ENCODE measurements around the gene ZCCHC4. TPM values are rescaled to one million over a fixed set of nuclear protein-coding genes. Genes with fewer than 3 reads are reported as not detected.

Gene ZCCHC4
- total RNA-seq, 1 donor from 2014 or later, result 6.0 TPM

DNA sequence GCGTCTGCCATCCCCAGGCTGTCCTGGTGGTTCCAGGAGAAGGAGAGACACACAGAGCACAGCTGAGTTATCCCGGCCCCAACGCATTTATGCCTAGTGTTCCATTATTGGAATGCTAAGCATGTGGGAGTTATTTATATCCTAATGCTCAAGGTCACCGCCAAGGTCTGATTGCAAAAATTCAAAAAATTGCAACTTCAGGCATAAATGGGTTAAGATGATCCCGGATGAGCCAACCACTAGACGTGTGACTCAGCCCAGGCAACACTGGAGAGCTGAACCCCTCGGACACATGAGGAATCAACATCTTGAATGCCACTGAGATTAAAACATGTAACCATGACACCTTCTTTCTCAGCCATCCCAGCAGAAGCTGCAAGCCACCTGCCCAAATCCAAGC is 3.8 kb upstream of the ZCCHC4 start:
- DNase-seq (ENCODE audit: low spot score), result no peak

GRCh38 chr4:25310066-25310802 is 2.3 kb upstream of the ZCCHC4 start:
- Mint-ChIP-seq H3K9me3 (ENCODE audit: low read depth) (no peaks in the 10 kb centered on the region), H3K27ac (ENCODE audit: unreplicated experiment) (no peak overlapping the region), H3K27me3 (ENCODE audit: low read depth) (no peaks in the 10 kb centered on the region), H3K36me3 (ENCODE audit: low read depth) (no peaks in the 10 kb centered on the region), H3K4me3 (ENCODE audit: unreplicated experiment) (no peak overlapping the region), H3K4me1 (ENCODE audit: low read depth) (peaks cover 28% of the 10 kb centered on the region)
- TF ChIP-seq, protein P1, sequence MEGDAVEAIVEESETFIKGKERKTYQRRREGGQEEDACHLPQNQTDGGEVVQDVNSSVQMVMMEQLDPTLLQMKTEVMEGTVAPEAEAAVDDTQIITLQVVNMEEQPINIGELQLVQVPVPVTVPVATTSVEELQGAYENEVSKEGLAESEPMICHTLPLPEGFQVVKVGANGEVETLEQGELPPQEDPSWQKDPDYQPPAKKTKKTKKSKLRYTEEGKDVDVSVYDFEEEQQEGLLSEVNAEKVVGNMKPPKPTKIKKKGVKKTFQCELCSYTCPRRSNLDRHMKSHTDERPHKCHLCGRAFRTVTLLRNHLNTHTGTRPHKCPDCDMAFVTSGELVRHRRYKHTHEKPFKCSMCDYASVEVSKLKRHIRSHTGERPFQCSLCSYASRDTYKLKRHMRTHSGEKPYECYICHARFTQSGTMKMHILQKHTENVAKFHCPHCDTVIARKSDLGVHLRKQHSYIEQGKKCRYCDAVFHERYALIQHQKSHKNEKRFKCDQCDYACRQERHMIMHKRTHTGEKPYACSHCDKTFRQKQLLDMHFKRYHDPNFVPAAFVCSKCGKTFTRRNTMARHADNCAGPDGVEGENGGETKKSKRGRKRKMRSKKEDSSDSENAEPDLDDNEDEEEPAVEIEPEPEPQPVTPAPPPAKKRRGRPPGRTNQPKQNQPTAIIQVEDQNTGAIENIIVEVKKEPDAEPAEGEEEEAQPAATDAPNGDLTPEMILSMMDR (IDR thresholded peaks at IDR 0.05), result no peak
- no peak for DNase-seq (ENCODE audit: low spot score)

More for the DNA sequence above, 3.8 kb upstream of the ZCCHC4 start:
- TF ChIP-seq, protein P1 (IDR thresholded peaks at IDR 0.05), result no peak
- Mint-ChIP-seq H3K4me1 (ENCODE audit: low read depth) (peaks cover 22% of the 10 kb centered on the region), H3K27me3 (ENCODE audit: low read depth) (peaks cover 3% of the 10 kb centered on the region), H3K4me3 (ENCODE audit: unreplicated experiment) (no peak overlapping the region), H3K27ac (ENCODE audit: unreplicated experiment) (no peak overlapping the region), H3K36me3 (ENCODE audit: low read depth) (no peaks in the 10 kb centered on the region), H3K9me3 (ENCODE audit: low read depth) (no peaks in the 10 kb centered on the region)

- H3K4me1 Mint-ChIP-seq (ENCODE audit: low read depth), result peaks cover 28% of the 10 kb centered on the region
- TF ChIP-seq, protein P1 (IDR thresholded peaks at IDR 0.05), result no peak
- H3K4me3 Mint-ChIP-seq (ENCODE audit: unreplicated experiment), result no peak overlapping the region
- H3K27me3 Mint-ChIP-seq (ENCODE audit: low read depth), result no peaks in the 10 kb centered on the region
- H3K9me3 Mint-ChIP-seq (ENCODE audit: low read depth), result no peaks in the 10 kb centered on the region
- DNase-seq (ENCODE audit: low spot score), result no peak
- no peaks in the 10 kb centered on the region for H3K36me3 Mint-ChIP-seq (ENCODE audit: low read depth)
- H3K27ac Mint-ChIP-seq (ENCODE audit: unreplicated experiment), result no peak overlapping the region
These were observed 1.8 kb upstream of the ZCCHC4 start for GRCh38 chr4:25310803-25311166.

DNA sequence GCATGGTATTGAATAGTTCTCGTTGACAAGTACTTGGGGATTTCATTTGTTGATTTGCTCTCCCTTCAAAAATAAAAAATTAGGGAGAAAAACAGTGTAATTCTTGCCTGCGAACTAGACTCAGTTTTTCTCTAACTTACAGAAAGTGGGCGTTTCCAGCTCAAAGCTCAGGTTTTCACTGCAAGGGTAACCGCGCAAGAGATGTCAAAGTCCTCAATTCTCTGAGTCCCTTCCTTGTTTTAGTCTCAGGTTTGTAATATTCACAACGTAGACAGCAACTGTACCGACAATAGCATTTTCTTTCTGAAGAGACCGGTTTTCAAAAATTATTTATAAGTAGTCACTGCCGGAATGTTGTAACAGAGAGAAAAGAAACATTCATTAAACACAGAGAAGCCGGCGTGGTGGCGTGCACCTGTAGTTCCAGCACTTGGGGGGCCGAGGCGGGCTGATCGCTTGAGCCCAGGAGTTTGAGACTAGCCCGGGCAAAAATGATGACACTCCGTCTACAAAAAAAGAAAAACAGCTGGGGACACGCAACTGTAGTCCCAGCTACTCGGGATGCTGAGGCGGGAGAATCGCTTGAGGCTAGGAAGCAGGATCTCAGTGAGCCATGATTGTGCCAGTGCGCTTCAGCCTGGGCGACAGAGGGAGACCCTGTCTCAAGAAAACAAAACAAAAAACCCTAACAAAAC is 774 bp downstream of the ZCCHC4 start:
- DNase-seq (ENCODE audit: low spot score), result no peak
- TF ChIP-seq, protein P1 (IDR thresholded peaks at IDR 0.05), result no peak
- peak overlapping the region; percentile 99 for H3K4me3 Mint-ChIP-seq (ENCODE audit: unreplicated experiment)
- H3K4me1 Mint-ChIP-seq (ENCODE audit: low read depth), result peaks cover 21% of the 10 kb centered on the region
- peaks cover 2% of the 10 kb centered on the region for H3K36me3 Mint-ChIP-seq (ENCODE audit: low read depth)
- peak overlapping the region; percentile 98 for H3K27ac Mint-ChIP-seq (ENCODE audit: unreplicated experiment)
- no peaks in the 10 kb centered on the region for H3K27me3 Mint-ChIP-seq (ENCODE audit: low read depth)
- H3K9me3 Mint-ChIP-seq (ENCODE audit: low read depth), result no peaks in the 10 kb centered on the region

GRCh38 chr4:25320336-25320735 is 7.8 kb downstream of the ZCCHC4 start:
- Mint-ChIP-seq H3K36me3 (ENCODE audit: low read depth) (peaks cover 4% of the 10 kb centered on the region), H3K27ac (ENCODE audit: unreplicated experiment) (no peak overlapping the region), H3K4me1 (ENCODE audit: low read depth) (no peaks in the 10 kb centered on the region), H3K9me3 (ENCODE audit: low read depth) (no peaks in the 10 kb centered on the region), H3K27me3 (ENCODE audit: low read depth) (no peaks in the 10 kb centered on the region), H3K4me3 (ENCODE audit: unreplicated experiment) (no peak overlapping the region)
- TF ChIP-seq, protein P1 (IDR thresholded peaks at IDR 0.05), result no peak
- no peak for DNase-seq (ENCODE audit: low spot score)

All from chondrocyte (in vitro differentiated cells).